GM13976 (cell line): ENCODE measurements around the gene GTSF1L.

Experiments
- DNase-seq: peaks from one replicate; pipeline ENCODE4 v3.0.0; 2012; ENCODE audit warnings: low spot score
- CTCF ChIP-seq: IDR thresholded peaks from 2 replicates; pipeline ENCODE4 v1.5.1; 2012; ENCODE audit warnings: borderline replicate concordance, mild to moderate bottlenecking; ENCODE audit not compliant: insufficient read depth; ENCODE audit errors: extremely low read depth, missing control alignments, control extremely low read depth
- in situ Hi-C: fragments of 300-500 bp; cut with MboI; formaldehyde crosslinking; loops from one replicate; pipeline ENCODE4 v1.12.0; 2022; ENCODE audit warnings: low sequenced_read_pairs, mixed read lengths, inconsistent platforms; ENCODE audit not compliant: unreplicated experiment

The GTSF1L gene

GRCh38 chr20:43721097-43721428 is 5.7 kb downstream of the GTSF1L start:
- in situ Hi-C loops: no loop called here
- DNase-seq: no peak
- TF ChIP-seq CTCF: no peak

- TF ChIP-seq CTCF: no peak
- in situ Hi-C loops: no loop called here
- DNase-seq: no peak
Measured at GRCh38 chr20:43720007-43720406, 6.8 kb downstream of the GTSF1L start.

- no peak for DNase-seq
- in situ Hi-C loops: no loop called here
- TF ChIP-seq CTCF: no peak
Measured at GRCh38 chr20:43717616-43717995, 9.2 kb downstream of the GTSF1L start.

GRCh38 chr20:43716757-43717615 is 9.8 kb downstream of the GTSF1L start:
- in situ Hi-C loops: no loop called here
- TF ChIP-seq CTCF: no peak
- DNase-seq: no peak

- no peak for DNase-seq
- no peak for TF ChIP-seq CTCF
- in situ Hi-C loops: no loop called here
Measured at GRCh38 chr20:43716123-43716522, 10.7 kb downstream of the GTSF1L start.

- DNase-seq: no peak
- in situ Hi-C loops: no loop called here
- no peak for TF ChIP-seq CTCF
Measured at GRCh38 chr20:43715511-43715910, 11.3 kb downstream of the GTSF1L start.
